Peyer's patch (tissue), 4 donors: Measurements from ENCODE around the gene GAA. TPM values are rescaled to one million over a fixed set of nuclear protein-coding genes. Genes with fewer than 3 reads are reported as not detected.

Experiments used
- DNase-seq, 3 donors: peaks; one replicate each; pipeline ENCODE4 v3.0.0-alpha.2; 2017 to 2019
- H3K27ac ChIP-seq, 4 donors: fragments of 200-600 bp; sonication (generic); one replicate each; pipeline ENCODE4 v1.5.1; 2016 to 2019
- H3K27me3 ChIP-seq, 2 donors: fragments of 200-600 bp; sonication (generic); one replicate each; pipeline ENCODE4 v1.5.1; 2019
- H3K36me3 ChIP-seq, 3 donors: fragments of 200-600 bp; sonication (generic); one replicate each; pipeline ENCODE4 v1.5.1; 2016 to 2019
- H3K4me1 ChIP-seq, 4 donors: fragments of 200-600 bp; sonication (generic); one replicate each; pipeline ENCODE4 v1.5.1; 2016 to 2019
- H3K4me3 ChIP-seq, 4 donors: fragments of 200-600 bp; sonication (generic); 1 replicate in 3 of 4; 2 replicates in 1 of 4; pipeline ENCODE4 v1.5.1; 2016 to 2019; ENCODE audit warnings: mild to moderate bottlenecking in 1 of 4
- H3K9me3 ChIP-seq, 4 donors: fragments of 200-600 bp; sonication (generic); one replicate each; pipeline ENCODE4 v1.5.1; 2016 to 2019; ENCODE audit warnings: mild to moderate bottlenecking in 1 of 4
- POLR2A ChIP-seq, 2 donors: fragments of 450-650 bp; IDR thresholded peaks; one replicate each; pipeline ENCODE4 v1.5.1; 2017; ENCODE audit warnings: antibody characterized with exemption in 2 of 2, mild to moderate bottlenecking in 2 of 2, moderate library complexity in 2 of 2
- total RNA-seq, 4 donors: library from RNA; depleted of rRNA; stranded (reverse); fragments of >200 nt; gene quantifications; one replicate each; pipeline ENCODE4 v1.1.0, GENCODE V29; 2016
- TF ChIP-seq, protein P1 (sequence below), 6 experiments: fragments of 450-650 bp in 4 of 6; fragments of 200-600 bp in 2 of 6; sonication (generic) in 1 of 6; IDR thresholded peaks; one replicate each; pipeline ENCODE4 v1.5.1; 2017 to 2019; ENCODE audit warnings: antibody characterized with exemption in 6 of 6, mild to moderate bottlenecking in 3 of 6, moderate library complexity in 1 of 6

The GAA gene
- total RNA-seq, 4 donors from 2014 or later: 33.8 to 88.1 (median 42.3) TPM

DNA sequence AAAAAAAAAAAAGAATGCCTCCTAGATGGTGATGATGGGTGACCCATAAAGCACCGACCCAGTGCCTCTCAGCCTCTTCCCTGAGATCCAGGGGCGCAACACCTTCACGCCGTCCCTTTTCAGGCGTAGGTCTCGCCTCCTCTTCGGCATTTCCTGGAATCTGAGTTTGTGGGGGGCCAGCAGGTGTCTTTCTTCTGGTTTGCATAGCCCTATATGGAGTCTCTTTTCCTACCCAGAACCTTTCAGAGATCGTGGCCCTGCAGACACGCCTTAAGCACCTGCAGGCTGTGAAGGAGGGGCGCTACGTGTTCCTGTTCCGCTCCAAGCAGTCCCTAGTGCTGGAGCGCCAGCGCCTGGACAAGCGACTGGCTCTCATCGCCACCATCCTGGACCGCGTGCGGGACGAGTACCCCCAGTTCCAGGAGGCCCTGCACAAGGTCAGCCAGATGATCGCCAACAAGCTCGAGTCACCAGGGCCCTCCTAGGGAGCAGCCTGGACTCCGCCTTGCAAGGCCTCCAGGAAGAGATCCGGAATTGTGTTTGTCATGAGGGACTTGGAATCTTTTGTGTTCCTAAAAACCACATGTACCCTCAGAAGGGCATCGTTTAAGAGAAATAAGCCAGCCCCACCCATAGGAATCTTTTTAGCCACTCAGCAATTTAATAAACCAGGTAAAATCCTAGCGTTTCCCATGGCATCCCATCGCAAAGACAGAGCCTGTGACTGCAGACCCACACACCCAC is 1.9 kb upstream of the GAA start:
- H3K9me3 ChIP-seq: no peaks in the 10 kb centered on the region

GRCh38 chr17:80100035-80100323 is 1.4 kb upstream of the GAA start:
- H3K27ac ChIP-seq: no peak overlapping the region
- TF ChIP-seq POLR2A (IDR thresholded peaks at IDR 0.05): no peak
- TF ChIP-seq, protein P1, sequence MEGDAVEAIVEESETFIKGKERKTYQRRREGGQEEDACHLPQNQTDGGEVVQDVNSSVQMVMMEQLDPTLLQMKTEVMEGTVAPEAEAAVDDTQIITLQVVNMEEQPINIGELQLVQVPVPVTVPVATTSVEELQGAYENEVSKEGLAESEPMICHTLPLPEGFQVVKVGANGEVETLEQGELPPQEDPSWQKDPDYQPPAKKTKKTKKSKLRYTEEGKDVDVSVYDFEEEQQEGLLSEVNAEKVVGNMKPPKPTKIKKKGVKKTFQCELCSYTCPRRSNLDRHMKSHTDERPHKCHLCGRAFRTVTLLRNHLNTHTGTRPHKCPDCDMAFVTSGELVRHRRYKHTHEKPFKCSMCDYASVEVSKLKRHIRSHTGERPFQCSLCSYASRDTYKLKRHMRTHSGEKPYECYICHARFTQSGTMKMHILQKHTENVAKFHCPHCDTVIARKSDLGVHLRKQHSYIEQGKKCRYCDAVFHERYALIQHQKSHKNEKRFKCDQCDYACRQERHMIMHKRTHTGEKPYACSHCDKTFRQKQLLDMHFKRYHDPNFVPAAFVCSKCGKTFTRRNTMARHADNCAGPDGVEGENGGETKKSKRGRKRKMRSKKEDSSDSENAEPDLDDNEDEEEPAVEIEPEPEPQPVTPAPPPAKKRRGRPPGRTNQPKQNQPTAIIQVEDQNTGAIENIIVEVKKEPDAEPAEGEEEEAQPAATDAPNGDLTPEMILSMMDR (IDR thresholded peaks at IDR 0.05): no peak
- H3K36me3 ChIP-seq: no peaks in the 10 kb centered on the region
- H3K27me3 ChIP-seq: no peaks in the 10 kb centered on the region
- no peak overlapping the region for H3K4me3 ChIP-seq
- H3K4me1 ChIP-seq: peaks cover 0 to 7% (median 5%) of the 10 kb centered on the region in 4 donors
- no peaks in the 10 kb centered on the region for H3K9me3 ChIP-seq
- no peak for DNase-seq

More for the DNA sequence above, 1.9 kb upstream of the GAA start:
- Histone ChIP-seq H3K27ac (no peak overlapping the region), H3K4me3 (no peak overlapping the region), H3K4me1 (peaks cover 0 to 7% (median 5%) of the 10 kb centered on the region in 4 donors), H3K27me3 (no peaks in the 10 kb centered on the region), H3K36me3 (no peaks in the 10 kb centered on the region)
- TF ChIP-seq, protein P1 (IDR thresholded peaks at IDR 0.05): no peak
- TF ChIP-seq POLR2A (IDR thresholded peaks at IDR 0.05): no peak
- DNase-seq: no peak

- H3K9me3 ChIP-seq: no peaks in the 10 kb centered on the region
- peak overlapping the region; percentile 81 to 100 (median 88) for H3K4me3 ChIP-seq
- H3K27me3 ChIP-seq: no peaks in the 10 kb centered on the region
- H3K4me1 ChIP-seq: peaks cover 0 to 7% (median 5%) of the 10 kb centered on the region in 4 donors
- TF ChIP-seq, protein P1 (IDR thresholded peaks at IDR 0.05): no peak
- TF ChIP-seq POLR2A (IDR thresholded peaks at IDR 0.05): no peak
- H3K36me3 ChIP-seq: no peaks in the 10 kb centered on the region
- H3K27ac ChIP-seq: peak overlapping the region; percentile 82 to 90 (median 87)
- DNase-seq: peak in 2 of 3 donors; percentile 36 to 51
Observed at GRCh38 chr17:80101946-80102663, 724 bp downstream of the GAA start.

GRCh38 chr17:80102664-80103448 is 1.5 kb downstream of the GAA start:
- Histone ChIP-seq H3K27ac (no peak overlapping the region), H3K4me3 (no peak overlapping the region)
- no peak for DNase-seq

More at GRCh38 chr17:80102664-80103448, 1.5 kb downstream of the GAA start:
- H3K9me3 ChIP-seq: no peaks in the 10 kb centered on the region
- H3K27me3 ChIP-seq: no peaks in the 10 kb centered on the region
- H3K4me1 ChIP-seq: peaks cover 0 to 7% (median 5%) of the 10 kb centered on the region in 4 donors
- H3K36me3 ChIP-seq: no peaks in the 10 kb centered on the region
- TF ChIP-seq, protein P1 (IDR thresholded peaks at IDR 0.05): no peak
- TF ChIP-seq POLR2A (IDR thresholded peaks at IDR 0.05): no peak
